GM18499 (cell line): Measurements from ENCODE around the gene MAPKAPK2.
"Not testable (repeated sequence)": the region's sequence is repeated elsewhere in the genome, so short reads cannot be mapped to it uniquely, and the experiment has no call there.

Experiments
- ATAC-seq: cut with Tn5 transposase; IDR thresholded peaks from one replicate; pipeline ENCODE4 v1.9.1; 2021; ENCODE audit warnings: moderate number of reproducible peaks; ENCODE audit not compliant: insufficient read depth, unreplicated experiment

Gene MAPKAPK2

GRCh38 chr1:206738370-206739366 lies 54.0 kb downstream of the MAPKAPK2 start:
- ATAC-seq, result no peak

GRCh38 chr1:206739411-206740076 lies 54.8 kb downstream of the MAPKAPK2 start:
- peak; percentile 66 for ATAC-seq

- no peak for ATAC-seq
These were observed 56.5 kb downstream of the MAPKAPK2 start for GRCh38 chr1:206741142-206741701.

- ATAC-seq, result no peak
These were observed 58.1 kb downstream of the MAPKAPK2 start for GRCh38 chr1:206742719-206743383.

GRCh38 chr1:206744683-206745082 lies 60.0 kb downstream of the MAPKAPK2 start:
- ATAC-seq, result no peak

- no peak for ATAC-seq
These were observed 60.6 kb downstream of the MAPKAPK2 start for GRCh38 chr1:206745301-206745700.

GRCh38 chr1:206748348-206749030 lies 63.8 kb downstream of the MAPKAPK2 start:
- no peak for ATAC-seq

GRCh38 chr1:206751891-206752290 lies 67.2 kb downstream of the MAPKAPK2 start:
- ATAC-seq, result no peak

- no peak for ATAC-seq
These were observed 67.8 kb downstream of the MAPKAPK2 start for GRCh38 chr1:206752481-206752880.

GRCh38 chr1:206753141-206753540 lies 68.4 kb downstream of the MAPKAPK2 start:
- no peak for ATAC-seq

- ATAC-seq, result no peak
These were observed 69.3 kb downstream of the MAPKAPK2 start for GRCh38 chr1:206754011-206754410.

- ATAC-seq, result no peak
These were observed 73.0 kb downstream of the MAPKAPK2 start for GRCh38 chr1:206757524-206758266.

- no peak for ATAC-seq
These were observed 75.9 kb downstream of the MAPKAPK2 start for GRCh38 chr1:206760590-206760989.

GRCh38 chr1:206761159-206761768 lies 76.6 kb downstream of the MAPKAPK2 start:
- no peak for ATAC-seq

- ATAC-seq, result not testable (repeated sequence)
These were observed 78.1 kb downstream of the MAPKAPK2 start for GRCh38 chr1:206762741-206763364.

GRCh38 chr1:206765771-206766170 lies 81.1 kb downstream of the MAPKAPK2 start:
- not testable (repeated sequence) for ATAC-seq

GRCh38 chr1:206766251-206766856 lies 81.6 kb downstream of the MAPKAPK2 start:
- ATAC-seq, result peak; percentile 27
